ENCODE data around the gene GRIN2A. TPM values are rescaled to one million over a fixed set of nuclear protein-coding genes. Genes with fewer than 3 reads are reported as not detected.

GRIN2A gene
- total and polyA plus RNA-seq, 2 of the 8 experiments (the other 6 are each of a cell fraction or from before 2014, with no cell fraction given): 0.18 to 1.8 TPM

DNA sequence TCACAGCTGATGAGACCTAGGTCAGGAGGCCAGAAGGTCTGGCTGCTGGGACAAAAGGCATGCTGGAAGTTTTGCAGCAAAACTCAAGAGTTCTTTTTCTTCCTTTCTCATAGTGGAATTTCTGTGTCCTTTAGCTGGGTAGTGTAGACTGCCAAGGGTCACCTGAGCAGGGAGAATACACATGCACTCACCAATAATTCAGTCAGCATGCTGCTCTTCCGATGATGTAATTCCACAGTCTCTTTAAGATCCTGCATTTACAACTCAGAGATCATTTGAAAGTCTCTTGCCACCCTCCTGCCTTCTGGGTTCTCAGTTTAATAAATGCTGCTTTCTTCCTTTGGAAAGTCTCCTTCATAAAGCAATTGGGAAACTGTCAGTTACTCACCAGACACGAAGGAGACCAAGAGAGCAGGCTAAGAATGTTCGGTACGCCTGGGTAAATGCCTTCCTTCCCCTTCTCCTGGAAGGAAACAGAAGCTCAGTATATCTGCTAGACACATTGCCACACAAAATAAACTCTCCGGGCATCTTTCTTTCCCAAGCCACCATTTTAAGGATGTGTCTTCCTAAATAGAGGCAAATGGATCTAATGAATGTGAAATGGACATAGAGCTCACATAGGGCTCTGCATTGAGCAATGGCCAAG lies 473.1 kb downstream of the GRIN2A start (continued):
- TF ChIP-seq, protein P1, sequence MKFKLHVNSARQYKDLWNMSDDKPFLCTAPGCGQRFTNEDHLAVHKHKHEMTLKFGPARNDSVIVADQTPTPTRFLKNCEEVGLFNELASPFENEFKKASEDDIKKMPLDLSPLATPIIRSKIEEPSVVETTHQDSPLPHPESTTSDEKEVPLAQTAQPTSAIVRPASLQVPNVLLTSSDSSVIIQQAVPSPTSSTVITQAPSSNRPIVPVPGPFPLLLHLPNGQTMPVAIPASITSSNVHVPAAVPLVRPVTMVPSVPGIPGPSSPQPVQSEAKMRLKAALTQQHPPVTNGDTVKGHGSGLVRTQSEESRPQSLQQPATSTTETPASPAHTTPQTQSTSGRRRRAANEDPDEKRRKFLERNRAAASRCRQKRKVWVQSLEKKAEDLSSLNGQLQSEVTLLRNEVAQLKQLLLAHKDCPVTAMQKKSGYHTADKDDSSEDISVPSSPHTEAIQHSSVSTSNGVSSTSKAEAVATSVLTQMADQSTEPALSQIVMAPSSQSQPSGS (IDR thresholded peaks at IDR 0.05; ENCODE audit: low read length): no peak
- TF ChIP-seq CBX5 (IDR thresholded peaks at IDR 0.05; ENCODE audit: low read depth, low read length): no peak
- no peak for TF ChIP-seq POU5F1 (IDR thresholded peaks at IDR 0.05; ENCODE audit: low read depth, low read length)
